ENCODE data around the gene ARAP1. TPM values are rescaled to one million over a fixed set of nuclear protein-coding genes. Genes with fewer than 3 reads are reported as not detected.

ARAP1 gene
- total and polyA plus RNA-seq, 2 donors (not counting 3 experiments of a cell fraction or from before 2014, with no cell fraction given): 36.8 to 66.2 TPM

- Histone ChIP-seq H3K27ac (ENCODE audit: insufficient read depth, low read depth, low read length) (no peak overlapping the region), H4K20me1 (replicated peaks; ENCODE audit: control insufficient read depth, extremely low read depth, insufficient read depth, low read length) (no peaks in the 10 kb centered on the region), H3K4me1 (ENCODE audit: control insufficient read depth, extremely low read depth, insufficient read depth, low read length) (no peaks in the 10 kb centered on the region), H3K4me2 (ENCODE audit: insufficient read depth, low read length) (no peak overlapping the region), H3K4me3 (replicated peaks in 1 of 3; ENCODE audit: insufficient read depth in 1 of 3, low read depth in 1 of 3, low read length in 3 of 3) (no peak overlapping the region), H3K9ac (replicated peaks; ENCODE audit: extremely low read depth, insufficient read depth, low read length) (no peak overlapping the region), H2AFZ (ENCODE audit: low read depth, low read length) (no peak overlapping the region), H3K79me2 (ENCODE audit: control insufficient read depth, insufficient read depth, low read length) (no peaks in the 10 kb centered on the region), H3K36me3 (ENCODE audit: control insufficient read depth in 2 of 2, extremely low read depth in 1 of 2, insufficient read depth in 2 of 2, low read length in 2 of 2) (no peaks in the 10 kb centered on the region), H3K9me1 (replicated peaks; ENCODE audit: control insufficient read depth, extremely low read depth, insufficient read depth, low read length) (no peaks in the 10 kb centered on the region), H3K9me3 (replicated peaks; ENCODE audit: control insufficient read depth, insufficient read depth, low read length) (no peaks in the 10 kb centered on the region), H3K27me3 (ENCODE audit: control insufficient read depth in 2 of 2, insufficient read depth in 2 of 2, low read length in 2 of 2) (no peaks in the 10 kb centered on the region)
- no TSS peak for BruUV-seq (replicated peaks)
- dilution Hi-C loops (cut with MboI; ENCODE audit: extremely low pct_ligation_motif_present, low sequenced_read_pairs) (no loop called here), intact Hi-C loops (cut with micrococcal nuclease) (no loop called here)
- DNase-seq (ENCODE audit: low read depth, low spot score) (no peak), FAIRE-seq (no peak)
- CTCF ChIA-PET: interaction anchor here (1.5 to 2.7 kb wide), 3 partner anchors 25 to 46 kb away, joined by 3 to 9 read pairs (median 4); no protein-coding TSS in a partner anchor
- TF ChIP-seq POLR2AphosphoS5 (IDR thresholded peaks at IDR 0.05; ENCODE audit: insufficient read depth, low read depth, low read length) (no peak), GATA2 (IDR thresholded peaks at IDR 0.05; ENCODE audit: insufficient read depth, insufficient read length, low read depth, low read length) (no peak), FOS (IDR thresholded peaks at IDR 0.05; ENCODE audit: borderline replicate concordance, insufficient read depth, low read length) (no peak)
- POLR2A ChIA-PET: no interaction called here
Observed at GRCh38 chr11:72771507-72771906, 19.3 kb upstream of the ARAP1 start.

- no peak overlapping the region for H3K9ac ChIP-seq (replicated peaks; ENCODE audit: extremely low read depth, insufficient read depth, low read length)
- no peaks in the 10 kb centered on the region for H3K9me3 ChIP-seq (replicated peaks; ENCODE audit: control insufficient read depth, insufficient read depth, low read length)
- H3K79me2 ChIP-seq (ENCODE audit: control insufficient read depth, insufficient read depth, low read length): no peaks in the 10 kb centered on the region
- ChIA-PET CTCF (interaction anchor here (1.0 to 2.7 kb wide), 4 partner anchors 20 to 46 kb away, joined by 3 to 9 read pairs (median 4); no protein-coding TSS in a partner anchor), POLR2A (no interaction called here)
- H3K4me3 ChIP-seq (replicated peaks in 1 of 3; ENCODE audit: insufficient read depth in 1 of 3, low read depth in 1 of 3, low read length in 3 of 3): no peak overlapping the region
- no peaks in the 10 kb centered on the region for H4K20me1 ChIP-seq (replicated peaks; ENCODE audit: control insufficient read depth, extremely low read depth, insufficient read depth, low read length)
- TF ChIP-seq JUN (IDR thresholded peaks at IDR 0.05; ENCODE audit: borderline replicate concordance, insufficient read depth, insufficient read length, low read depth) (no peak), EZH2 (IDR thresholded peaks at IDR 0.05; ENCODE audit: borderline replicate concordance, low read depth, low read length, severe bottlenecking) (no peak), POLR2A (IDR thresholded peaks at IDR 0.05; ENCODE audit: low read depth, low read length) (no peak), POLR2AphosphoS5 (IDR thresholded peaks at IDR 0.05; ENCODE audit: insufficient read depth, low read depth, low read length) (no peak), MYC (IDR thresholded peaks at IDR 0.05; ENCODE audit: low read depth, low read length) (no peak), FOS (IDR thresholded peaks at IDR 0.05; ENCODE audit: borderline replicate concordance, insufficient read depth, low read length) (no peak), GATA2 (IDR thresholded peaks at IDR 0.05; ENCODE audit: insufficient read depth, insufficient read length, low read depth, low read length) (no peak)
- TF ChIP-seq, protein P1, sequence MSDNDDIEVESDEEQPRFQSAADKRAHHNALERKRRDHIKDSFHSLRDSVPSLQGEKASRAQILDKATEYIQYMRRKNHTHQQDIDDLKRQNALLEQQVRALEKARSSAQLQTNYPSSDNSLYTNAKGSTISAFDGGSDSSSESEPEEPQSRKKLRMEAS (IDR thresholded peaks at IDR 0.05; ENCODE audit: insufficient read depth, insufficient read length): no peak
- H3K4me1 ChIP-seq (ENCODE audit: control insufficient read depth, extremely low read depth, insufficient read depth, low read length): no peaks in the 10 kb centered on the region
- H3K9me1 ChIP-seq (replicated peaks; ENCODE audit: control insufficient read depth, extremely low read depth, insufficient read depth, low read length): no peaks in the 10 kb centered on the region
- no peak for DNase-seq (ENCODE audit: low read depth, low spot score)
- no peaks in the 10 kb centered on the region for H3K36me3 ChIP-seq (ENCODE audit: control insufficient read depth in 2 of 2, extremely low read depth in 1 of 2, insufficient read depth in 2 of 2, low read length in 2 of 2)
- intact Hi-C loops (cut with micrococcal nuclease) (no loop called here), dilution Hi-C loops (cut with MboI; ENCODE audit: extremely low pct_ligation_motif_present, low sequenced_read_pairs) (no loop called here)
- BruUV-seq (replicated peaks): no TSS peak
- H3K27me3 ChIP-seq (ENCODE audit: control insufficient read depth in 2 of 2, insufficient read depth in 2 of 2, low read length in 2 of 2): no peaks in the 10 kb centered on the region
- H2AFZ ChIP-seq (ENCODE audit: low read depth, low read length): no peak overlapping the region
- H3K4me2 ChIP-seq (ENCODE audit: insufficient read depth, low read length): no peak overlapping the region
- no peak for FAIRE-seq
- H3K27ac ChIP-seq (ENCODE audit: insufficient read depth, low read depth, low read length): no peak overlapping the region
Observed at GRCh38 chr11:72770799-72771198, 18.6 kb upstream of the ARAP1 start.
